CD4-positive, alpha-beta T cell treated with Interleukin-15 for 1 hour (primary cell): Measurements from ENCODE around the gene ADAMTS3.
"Not testable (repeated sequence)": the region's sequence is repeated elsewhere in the genome, so short reads cannot be mapped to it uniquely, and the experiment has no call there.

ENCODE experiments used
- DNase-seq: peaks from one replicate; pipeline ENCODE4 v3.0.0-alpha.2; 2020

ADAMTS3 gene

DNA sequence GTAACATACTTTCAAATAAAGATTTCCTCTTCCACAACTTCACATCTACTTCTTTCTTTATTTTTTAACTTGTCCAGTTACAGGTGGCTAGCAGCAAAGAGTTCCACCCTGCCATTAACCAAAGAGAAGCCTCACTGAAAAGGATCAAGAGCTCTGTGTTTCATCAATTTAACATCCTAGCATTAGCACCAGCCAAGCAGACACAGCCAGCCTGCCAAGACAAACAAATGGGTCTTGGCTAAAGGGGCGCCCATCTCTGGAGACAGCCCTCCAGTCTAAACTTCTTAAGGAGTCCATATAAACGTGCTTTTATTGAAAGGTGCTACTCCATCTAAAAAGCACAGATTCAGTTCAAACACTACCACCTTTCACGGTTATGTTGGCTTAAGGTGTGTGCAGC lies 105.3 kb downstream of the ADAMTS3 start:
- DNase-seq = no peak

DNA sequence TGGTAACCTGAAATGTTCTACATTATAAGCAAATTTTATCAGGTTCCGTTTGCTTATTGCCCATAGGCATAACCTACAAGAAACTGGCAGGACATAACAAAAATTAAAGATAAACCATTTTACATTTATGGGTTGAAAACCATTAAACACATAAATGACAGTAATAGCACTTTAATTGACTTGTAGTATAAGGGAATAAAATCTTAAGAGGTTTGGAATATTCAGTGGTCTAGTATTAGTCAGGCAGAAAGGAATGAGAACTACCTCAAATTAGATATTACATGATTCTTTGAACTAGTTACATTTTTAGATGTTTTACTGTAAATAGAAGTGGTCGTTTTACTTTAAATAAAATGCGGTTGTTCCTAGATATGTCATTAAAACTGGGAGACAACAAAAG lies 111.9 kb downstream of the ADAMTS3 start:
- DNase-seq = no peak

DNA sequence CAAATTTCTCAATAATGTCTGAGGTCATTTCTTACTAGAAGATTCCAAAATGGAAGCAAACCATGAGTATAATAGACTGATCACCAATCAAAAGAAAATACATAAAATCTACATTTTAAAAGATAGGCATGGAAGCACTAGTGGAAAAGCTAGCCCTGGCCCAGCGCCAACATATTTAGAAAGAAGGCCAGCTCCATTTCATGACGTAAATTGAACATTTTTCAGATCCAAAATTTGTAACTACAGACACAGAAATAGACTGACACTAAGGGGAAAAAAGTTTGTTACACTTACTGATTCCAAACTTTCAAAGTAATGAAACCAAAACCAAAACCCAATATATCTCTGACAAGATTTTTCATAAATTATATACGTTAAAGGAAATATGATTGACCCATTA lies 117.7 kb downstream of the ADAMTS3 start:
- no peak for DNase-seq

DNA sequence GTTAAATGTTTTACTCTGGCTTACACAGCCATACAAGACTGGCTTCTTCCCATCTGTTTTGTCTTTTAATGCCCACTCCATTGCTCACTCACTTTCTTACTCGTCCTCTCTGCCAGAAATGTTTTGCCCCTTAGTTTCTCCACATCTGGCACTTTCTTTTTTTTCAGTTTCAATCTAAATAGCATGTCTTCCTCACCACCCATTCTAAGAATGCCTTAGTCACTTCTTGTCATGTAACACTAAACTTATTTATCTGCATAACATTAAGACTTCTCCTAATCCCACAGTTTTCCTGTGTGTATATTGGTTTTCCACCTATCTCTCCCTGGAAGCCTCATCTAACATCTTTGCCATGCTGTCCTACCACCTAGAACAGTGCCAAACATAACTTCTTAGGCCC lies 119.3 kb downstream of the ADAMTS3 start:
- DNase-seq = no peak

DNA sequence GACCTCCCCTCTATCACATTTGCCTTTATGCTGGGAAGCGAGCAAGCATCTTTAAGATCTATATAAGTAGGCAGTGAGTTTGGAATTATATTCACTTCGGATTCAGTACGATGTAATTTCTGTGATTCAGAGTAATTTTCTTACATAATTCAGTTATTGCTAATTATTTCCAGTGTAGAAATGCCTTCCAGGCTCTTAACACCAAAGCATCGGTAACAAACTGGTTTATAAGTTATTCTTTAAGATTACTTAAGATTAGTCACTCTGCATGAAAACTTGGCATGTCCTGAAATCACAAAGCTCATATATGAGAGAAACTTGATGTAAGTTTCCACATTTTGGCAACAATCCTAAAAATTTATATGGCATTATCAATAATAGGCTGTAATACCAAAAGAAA lies 120.8 kb downstream of the ADAMTS3 start:
- DNase-seq = no peak

DNA sequence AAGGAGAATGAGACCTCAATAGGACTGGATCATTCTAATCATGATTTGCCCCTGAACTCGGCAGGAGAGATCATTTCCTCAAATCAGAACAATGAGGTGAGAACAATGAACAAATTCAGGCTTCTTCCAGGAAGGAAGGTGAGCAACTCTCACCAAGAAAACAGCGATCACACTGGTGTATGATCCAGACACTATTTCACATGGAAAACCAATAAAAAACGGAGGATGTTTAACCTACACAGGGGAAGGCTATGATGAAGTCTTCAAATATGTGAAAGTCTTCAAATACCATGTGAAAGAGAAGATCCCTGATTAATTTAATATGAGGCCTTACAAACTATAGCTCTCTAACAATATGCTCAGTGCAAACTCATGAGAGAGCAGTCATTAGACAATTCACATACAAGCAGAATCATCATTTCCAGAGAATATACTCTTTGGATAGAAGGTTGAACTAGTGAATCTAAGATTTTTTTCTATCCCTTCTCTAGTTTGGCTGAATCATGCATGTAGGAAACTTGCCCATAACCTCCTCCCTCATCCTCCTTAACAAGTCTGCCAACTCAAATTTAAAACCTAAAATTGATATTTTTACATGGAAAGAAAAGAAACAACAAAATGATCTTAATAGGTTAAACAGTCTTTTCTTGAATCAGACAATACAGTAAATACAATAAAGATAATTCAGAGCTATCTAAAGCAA lies 122.5 kb downstream of the ADAMTS3 start:
- DNase-seq = no peak

DNA sequence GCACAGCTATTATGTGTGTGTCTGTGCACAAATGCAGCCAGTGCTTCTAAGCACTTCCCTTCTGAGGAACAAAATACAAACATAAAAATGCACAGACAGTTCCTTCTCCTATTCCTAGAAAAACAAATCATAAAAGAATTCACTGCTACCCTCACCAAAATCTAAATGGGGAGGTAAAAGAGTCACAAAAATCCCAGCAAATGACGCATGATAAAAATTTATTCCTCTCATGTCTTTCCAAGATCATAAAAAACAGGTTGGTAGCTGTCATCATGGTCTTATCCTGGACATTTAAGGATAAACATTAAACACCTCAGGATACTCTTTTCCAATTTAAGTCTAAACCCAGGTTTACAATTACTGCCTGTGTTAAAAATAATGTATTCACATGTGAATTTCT lies 124.9 kb downstream of the ADAMTS3 start:
- DNase-seq = no peak

DNA sequence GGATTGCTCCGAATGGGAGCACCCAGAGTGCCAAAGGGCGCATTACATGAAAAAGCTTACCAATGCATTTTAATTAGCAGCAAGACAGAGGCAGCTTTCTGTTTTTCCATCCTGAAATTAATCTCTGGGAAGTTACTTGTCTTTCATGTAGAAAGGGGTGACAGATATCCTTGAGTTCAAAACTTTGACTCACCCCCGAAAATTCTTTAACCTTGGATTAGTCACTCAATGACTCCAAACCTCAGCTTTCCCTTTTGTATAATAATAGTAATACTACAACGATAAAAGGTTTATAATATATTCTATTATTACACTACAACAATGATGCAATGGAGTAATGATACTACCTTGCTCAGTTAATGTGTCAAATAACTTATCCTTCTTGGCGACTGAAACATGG lies 126.3 kb downstream of the ADAMTS3 start:
- no peak for DNase-seq

DNA sequence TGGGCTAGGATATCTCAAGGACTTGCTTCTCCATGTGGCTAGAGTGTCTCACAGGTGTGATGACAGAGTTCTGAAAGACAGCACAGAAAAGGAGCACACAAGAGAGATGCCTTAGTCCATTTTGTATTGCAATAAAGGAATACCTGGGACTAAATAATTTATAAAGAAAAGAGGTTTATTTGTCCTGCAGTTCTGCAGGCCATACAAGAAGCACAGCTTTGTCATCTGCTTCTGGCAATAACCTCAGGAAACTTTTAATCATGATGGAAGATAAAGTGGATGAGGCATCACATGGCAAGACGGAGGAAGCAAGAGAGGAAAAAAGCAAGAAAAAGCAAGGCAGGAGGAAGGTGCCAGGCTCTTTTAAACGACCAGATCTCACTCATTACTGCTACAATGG lies 126.9 kb downstream of the ADAMTS3 start:
- DNase-seq = no peak

DNA sequence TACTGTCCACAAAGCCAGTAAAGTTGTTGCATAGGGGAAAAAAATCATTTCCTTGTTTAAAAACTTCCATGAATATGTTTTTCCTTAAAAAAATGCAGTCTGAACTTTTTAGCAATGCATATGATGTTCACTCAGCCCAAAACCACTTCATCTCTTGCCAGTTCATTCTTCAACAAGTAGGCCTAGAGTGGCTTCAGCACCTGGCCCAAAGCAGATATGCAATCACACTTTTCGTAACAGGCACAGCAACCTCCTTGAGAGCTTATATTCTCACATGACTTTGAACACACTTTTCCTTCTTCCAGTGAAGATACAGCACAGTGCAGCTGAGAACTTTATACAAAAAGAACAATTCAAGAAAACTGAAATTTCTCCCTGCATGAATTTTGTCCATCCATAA lies 128.6 kb downstream of the ADAMTS3 start:
- no peak for DNase-seq

DNA sequence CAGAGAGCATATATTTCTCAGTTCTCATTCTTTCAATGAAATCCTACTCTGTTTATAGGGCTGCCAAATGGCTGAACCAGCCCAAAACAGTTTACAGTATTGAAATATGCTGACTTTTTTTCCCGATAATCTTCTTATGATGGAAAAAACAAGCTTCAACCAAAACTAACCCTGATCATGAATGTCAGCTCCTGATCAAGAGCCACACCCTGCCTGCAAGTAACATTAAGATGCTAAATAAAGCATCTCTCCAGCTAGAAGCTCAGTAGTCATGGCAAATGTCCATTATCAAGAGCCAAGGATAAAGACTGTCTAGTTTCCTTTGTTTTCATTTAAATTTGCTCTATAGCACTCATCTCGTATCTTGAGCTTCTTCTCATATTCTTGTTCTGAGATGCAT lies 136.0 kb downstream of the ADAMTS3 start:
- no peak for DNase-seq

DNA sequence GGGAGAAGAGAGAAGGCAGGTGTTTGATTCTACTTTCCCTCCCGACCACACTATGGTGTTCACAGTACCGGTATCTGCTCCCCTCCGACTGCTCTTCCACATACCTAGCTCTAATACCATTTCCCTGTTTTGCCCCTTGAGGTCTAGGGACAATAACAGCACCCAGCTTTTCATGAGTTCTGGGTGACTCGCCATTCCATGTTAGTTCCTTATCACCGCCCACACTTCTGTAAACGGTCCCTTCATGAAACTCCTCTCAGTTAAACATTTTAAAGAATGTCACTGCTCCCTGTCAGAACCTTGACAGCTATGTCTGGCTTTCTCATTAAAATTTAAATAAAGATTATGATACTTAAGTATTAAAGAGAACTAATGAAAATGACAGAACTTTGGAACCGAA lies 136.7 kb downstream of the ADAMTS3 start:
- DNase-seq = no peak

DNA sequence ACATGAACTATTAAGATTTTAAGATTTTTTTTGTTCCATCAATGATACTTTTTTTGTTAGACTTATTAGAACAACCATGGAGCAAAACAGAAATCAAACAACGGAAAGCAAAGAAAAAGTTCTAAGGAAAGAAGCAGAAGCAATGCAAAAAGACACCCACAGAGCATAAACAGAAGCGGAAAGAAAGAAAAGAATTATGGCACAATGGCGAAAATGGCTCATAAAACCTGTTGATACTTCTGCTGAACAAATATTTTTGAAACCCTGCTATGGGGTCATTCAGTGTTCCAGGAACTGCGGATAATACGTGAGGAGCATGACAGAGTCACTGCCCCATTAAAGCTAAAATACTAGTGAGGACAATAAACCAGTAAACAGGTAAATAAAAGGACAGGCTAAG lies 138.0 kb downstream of the ADAMTS3 start:
- no peak for DNase-seq

DNA sequence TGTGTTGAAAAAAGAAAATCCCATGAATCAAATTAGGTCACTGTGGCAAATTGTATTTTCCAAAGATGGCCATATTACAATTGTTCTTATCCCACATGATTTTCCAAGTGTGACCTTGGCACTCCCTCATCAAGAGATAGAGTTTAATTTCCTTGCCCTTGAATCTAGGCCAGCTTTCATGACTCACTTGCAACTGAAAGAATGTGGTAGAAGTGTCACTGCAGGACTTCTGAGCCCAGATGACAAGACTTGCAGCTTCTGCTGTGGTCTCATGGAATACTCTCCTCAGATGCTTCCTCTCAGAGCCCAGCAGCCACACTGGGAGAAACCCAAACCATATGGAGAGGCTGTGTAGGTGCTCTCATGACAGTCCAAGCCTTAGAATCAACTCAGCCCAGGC lies 139.0 kb downstream of the ADAMTS3 start:
- no peak for DNase-seq

DNA sequence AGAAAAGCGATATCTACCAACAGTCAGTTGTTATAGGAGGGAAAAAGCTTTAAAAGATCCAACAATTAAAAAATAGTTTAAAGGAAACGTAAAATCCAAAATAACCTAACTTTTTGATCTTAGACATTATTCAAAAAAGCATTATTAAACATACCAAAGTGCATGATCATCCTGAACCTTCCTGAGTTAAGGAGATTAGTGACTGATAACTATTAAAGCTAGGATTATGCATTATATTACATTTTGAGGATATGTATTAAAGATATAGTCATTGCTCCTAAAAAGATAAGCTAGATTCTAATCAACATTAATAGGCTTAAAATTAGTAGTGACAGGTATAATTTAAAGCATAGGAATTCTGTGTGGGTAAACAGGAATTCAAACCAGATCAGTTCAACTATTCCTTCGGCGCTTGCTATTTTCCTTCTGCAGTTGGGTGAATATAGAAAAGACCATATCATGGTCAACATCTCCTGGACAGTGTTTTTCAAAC lies 139.6 kb downstream of the ADAMTS3 start:
- DNase-seq = no peak

DNA sequence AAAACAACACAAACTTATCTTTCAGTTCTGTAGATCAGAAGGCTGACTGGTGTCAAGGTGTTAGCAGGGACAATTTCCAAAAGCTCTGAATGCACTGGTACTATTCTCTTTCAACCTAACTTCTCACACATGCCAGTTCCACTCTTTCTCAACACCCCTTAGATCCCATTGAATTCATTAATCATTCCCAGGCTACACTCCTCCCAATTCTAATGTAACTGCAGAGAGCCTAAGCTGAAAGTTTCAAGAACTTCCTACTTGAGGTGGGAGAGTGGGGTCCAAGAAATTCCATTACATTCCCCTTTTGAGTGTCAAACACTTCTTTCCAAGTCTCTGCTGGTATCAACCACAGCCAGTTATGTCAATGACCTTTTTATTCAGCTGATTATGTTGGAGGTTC lies 142.0 kb downstream of the ADAMTS3 start:
- DNase-seq = no peak

DNA sequence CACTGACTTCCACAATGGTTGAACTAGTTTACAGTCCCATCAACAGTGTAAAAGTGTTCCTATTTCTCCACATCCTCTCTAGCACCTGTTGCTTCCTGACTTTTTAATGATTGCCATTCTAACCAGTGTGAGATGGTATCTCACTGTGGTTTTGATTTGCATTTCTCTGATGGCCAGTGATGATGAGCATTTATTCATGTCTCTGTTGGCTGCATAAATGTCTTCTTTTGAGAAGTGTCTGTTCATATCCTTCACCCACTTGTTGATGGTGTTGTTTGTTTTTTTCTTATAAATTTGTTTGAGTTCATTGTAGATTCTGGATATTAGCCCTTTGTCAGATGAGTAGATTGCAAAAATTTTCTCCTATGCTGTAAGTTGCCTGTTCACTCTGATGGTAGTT lies 143.1 kb downstream of the ADAMTS3 start:
- not testable (repeated sequence) for DNase-seq

DNA sequence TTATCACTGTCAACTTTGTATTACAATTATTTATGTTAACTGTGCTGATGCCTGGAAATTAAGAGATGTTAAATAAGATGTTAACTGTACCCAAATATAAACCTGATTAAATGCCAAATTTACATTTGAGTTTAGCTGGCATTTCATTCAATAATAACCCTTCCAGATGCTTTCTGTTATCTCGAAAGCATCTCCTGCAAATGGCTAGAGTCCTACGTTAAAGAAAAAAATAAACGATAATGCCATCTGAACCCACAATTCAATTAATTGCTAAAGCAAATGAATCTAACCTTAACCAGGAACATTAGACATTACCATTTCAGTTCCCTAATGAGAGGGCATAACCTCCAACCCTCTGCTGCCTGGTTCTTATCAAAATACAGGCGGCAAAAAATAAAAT lies 145.0 kb downstream of the ADAMTS3 start:
- DNase-seq = no peak

DNA sequence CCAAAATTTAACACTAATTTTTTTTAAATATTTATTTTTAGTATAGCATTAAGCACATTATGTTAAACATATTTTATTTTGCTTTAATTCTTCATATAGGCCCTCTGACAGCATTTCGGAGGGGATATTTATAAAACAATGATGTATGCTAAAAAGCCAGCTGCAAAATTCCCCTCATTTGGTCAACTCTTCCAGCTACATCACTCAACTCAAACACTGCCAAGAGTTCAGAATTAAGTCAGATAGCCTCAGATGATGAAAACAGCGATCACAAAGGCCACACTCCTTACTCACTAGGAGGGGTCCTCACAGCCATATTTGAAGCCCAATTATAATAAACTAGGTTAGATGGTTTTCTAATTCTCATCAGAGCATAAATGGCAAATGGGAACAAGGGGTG lies 146.6 kb downstream of the ADAMTS3 start:
- DNase-seq = no peak

DNA sequence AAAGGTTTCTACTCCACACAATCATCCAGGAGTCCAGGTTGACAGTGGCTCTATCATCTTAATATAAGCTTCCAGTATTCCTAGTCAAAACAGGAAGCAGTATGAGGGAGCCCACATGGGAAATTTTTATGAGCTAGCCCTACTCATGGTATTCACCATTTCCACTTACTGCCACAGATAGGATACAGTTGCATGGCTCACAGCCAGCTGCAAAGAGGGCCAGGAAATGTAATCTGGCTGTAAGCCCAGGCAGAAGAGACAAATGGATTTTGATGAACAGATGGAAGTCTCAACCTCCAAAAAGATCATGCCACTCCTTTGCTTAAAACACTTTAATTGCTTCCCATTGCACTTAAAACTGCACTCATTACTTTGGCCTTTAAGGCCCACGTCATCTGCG lies 150.6 kb downstream of the ADAMTS3 start:
- no peak for DNase-seq

DNA sequence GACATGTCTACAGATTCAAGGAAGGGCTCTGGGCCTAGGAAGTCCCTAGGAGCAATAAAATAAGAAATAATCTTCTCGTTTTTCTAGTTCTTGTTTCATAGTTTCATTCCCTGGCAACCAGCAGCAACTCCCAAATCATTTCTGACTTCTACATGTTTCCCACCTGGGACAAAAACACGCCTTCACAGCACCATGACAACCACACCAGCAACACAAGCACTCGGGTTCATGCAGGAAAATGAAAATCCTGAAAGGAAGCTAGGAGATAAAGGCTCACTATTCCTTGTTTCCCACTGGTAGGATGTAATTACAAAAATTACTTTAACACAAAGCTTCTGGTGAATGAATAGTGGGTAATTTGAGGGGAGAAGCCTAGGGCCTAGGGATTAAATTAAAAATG lies 158.9 kb downstream of the ADAMTS3 start:
- DNase-seq = no peak

DNA sequence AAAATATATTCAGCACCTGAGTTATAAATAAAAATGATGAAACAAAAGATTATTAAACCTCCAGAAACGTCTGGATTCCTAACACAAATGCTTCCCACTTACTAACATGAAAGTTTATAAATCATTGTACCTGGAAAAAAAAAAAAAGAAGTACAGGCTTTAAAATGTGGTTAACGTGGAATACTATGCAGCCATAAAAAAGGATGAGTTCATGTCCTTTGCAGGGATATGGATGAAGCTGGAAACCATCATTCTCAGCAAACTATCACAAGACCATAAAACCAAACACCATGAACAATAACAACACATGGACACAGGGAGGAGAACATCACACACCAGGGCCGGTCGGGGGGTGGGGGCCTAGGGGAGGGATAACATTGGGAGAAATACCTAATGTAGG lies 160.5 kb downstream of the ADAMTS3 start:
- DNase-seq = no peak

DNA sequence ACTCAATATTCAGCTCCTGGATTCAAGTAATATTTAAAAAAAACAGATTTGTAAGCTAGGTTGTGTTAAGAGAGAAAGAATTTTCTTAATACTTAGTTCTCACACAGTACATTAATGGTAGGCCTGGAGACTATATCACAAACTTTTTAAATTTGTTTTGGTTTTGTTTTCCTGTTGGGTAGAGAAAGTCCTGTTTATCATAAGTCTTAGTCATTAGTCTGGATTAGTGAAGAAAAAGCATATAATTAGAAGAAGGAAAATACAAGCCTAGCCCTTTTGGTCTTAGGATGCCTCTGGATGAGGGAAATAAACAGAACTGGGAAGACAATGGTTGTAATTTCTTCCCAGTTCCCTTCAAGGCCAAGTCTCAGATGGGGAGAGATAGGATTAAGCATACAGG lies 163.6 kb downstream of the ADAMTS3 start:
- no peak for DNase-seq

DNA sequence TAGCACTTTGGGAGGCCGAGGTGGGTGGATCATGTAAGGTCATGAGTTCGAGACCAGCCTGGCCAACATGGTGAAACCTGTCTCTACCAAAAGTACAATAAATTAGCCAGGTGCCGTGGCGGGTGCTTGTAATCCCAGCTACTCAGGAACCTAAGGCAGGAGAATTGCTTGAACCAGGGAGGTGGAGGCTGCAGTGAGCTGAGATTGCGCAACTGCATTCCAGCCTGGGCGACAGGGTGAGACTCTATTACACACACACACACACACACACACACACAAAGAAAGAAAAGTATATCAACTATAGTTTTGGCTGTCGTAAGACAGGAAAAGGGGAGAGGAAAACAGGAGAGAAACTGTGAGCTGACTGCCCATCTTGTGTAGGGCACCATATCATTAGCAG lies 171.7 kb downstream of the ADAMTS3 start:
- no peak for DNase-seq

DNA sequence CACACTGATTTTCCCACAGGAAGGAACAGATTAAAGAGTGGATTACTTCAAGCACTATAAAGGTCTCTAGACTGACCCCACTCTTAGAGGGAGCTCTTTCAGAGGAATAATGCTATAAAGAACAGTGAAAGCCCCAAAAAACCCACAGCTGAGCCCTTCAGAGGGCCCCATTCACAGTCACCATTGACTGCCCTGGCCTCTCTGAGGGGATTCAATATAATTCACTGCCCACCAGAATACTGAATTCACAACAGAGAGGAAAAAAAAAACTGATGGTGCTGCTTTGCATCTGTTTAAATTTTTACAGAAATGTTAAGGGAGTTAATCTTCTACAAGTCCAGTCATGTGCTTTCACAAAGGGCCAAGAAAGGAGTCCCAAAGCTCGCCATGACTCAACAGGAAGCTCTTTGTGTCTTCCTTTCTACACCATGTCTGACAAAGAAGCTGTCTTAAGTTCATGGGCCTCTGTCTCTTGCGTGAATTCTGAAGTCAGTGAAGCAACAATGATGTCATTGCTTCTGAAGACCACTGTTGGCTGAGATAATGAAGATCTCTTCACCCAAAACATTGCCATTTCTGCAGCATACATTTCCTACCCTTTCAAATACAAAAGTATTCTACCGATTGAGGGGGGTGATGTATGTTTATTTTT lies 174.9 kb downstream of the ADAMTS3 start:
- no peak for DNase-seq
